ENCODE measurements around the gene STK32B.

STK32B gene

GRCh38 chr4:5381961-5382441 lies 330.7 kb downstream of the STK32B start:
- TF ChIP-seq CTCF (IDR thresholded peaks at IDR 0.05; ENCODE audit: low read depth, low read length, missing control alignments): no peak
- DNase-seq (ENCODE audit: low read depth): no peak
- in situ Hi-C loops (cut with HindIII; ENCODE audit: low sequenced_read_pairs): no loop called here
- no peak overlapping the region for H3K4me3 ChIP-seq (ENCODE audit: low read depth, low read length)

- TF ChIP-seq CTCF (IDR thresholded peaks at IDR 0.05; ENCODE audit: low read depth, low read length, missing control alignments): no peak
- in situ Hi-C loops (cut with HindIII; ENCODE audit: low sequenced_read_pairs): no loop called here
- H3K4me3 ChIP-seq (ENCODE audit: low read depth, low read length): no peak overlapping the region
- DNase-seq (ENCODE audit: low read depth): no peak
Measured at GRCh38 chr4:5383191-5383980, 332.1 kb downstream of the STK32B start.

- in situ Hi-C loops (cut with HindIII; ENCODE audit: low sequenced_read_pairs): no loop called here
- no peak for DNase-seq (ENCODE audit: low read depth)
- TF ChIP-seq CTCF (IDR thresholded peaks at IDR 0.05; ENCODE audit: low read depth, low read length, missing control alignments): no peak
- H3K4me3 ChIP-seq (ENCODE audit: low read depth, low read length): no peak overlapping the region
Measured at GRCh38 chr4:5385741-5386311, 334.5 kb downstream of the STK32B start.

- in situ Hi-C loops (cut with HindIII; ENCODE audit: low sequenced_read_pairs): no loop called here
- no peak for DNase-seq (ENCODE audit: low read depth)
- no peak overlapping the region for H3K4me3 ChIP-seq (ENCODE audit: low read depth, low read length)
- TF ChIP-seq CTCF (IDR thresholded peaks at IDR 0.05; ENCODE audit: low read depth, low read length, missing control alignments): no peak
Measured at GRCh38 chr4:5386921-5387320, 335.6 kb downstream of the STK32B start.

GRCh38 chr4:5387457-5387856 lies 336.2 kb downstream of the STK32B start:
- no peak overlapping the region for H3K4me3 ChIP-seq (ENCODE audit: low read depth, low read length)
- no peak for TF ChIP-seq CTCF (IDR thresholded peaks at IDR 0.05; ENCODE audit: low read depth, low read length, missing control alignments)
- in situ Hi-C loops (cut with HindIII; ENCODE audit: low sequenced_read_pairs): no loop called here
- DNase-seq (ENCODE audit: low read depth): no peak

GRCh38 chr4:5389756-5390310 lies 338.6 kb downstream of the STK32B start:
- in situ Hi-C loops (cut with HindIII; ENCODE audit: low sequenced_read_pairs): no loop called here
- TF ChIP-seq CTCF (IDR thresholded peaks at IDR 0.05; ENCODE audit: low read depth, low read length, missing control alignments): no peak
- no peak for DNase-seq (ENCODE audit: low read depth)
- H3K4me3 ChIP-seq (ENCODE audit: low read depth, low read length): no peak overlapping the region

Measured in astrocyte of the cerebellum (primary cell).